Activated CD4-positive, CD25-positive, alpha-beta regulatory T cell treated with anti-CD3 and anti-CD28 coated beads, Interleukin-2, amount 50 U/mL, for 72 hours (primary cell): ENCODE results near the gene GOLGB1.
"Not testable (repeated sequence)": the region's sequence is repeated elsewhere in the genome, so short reads cannot be mapped to it uniquely, and the experiment has no call there.

ENCODE experiments used
- DNase-seq: peaks from one replicate; pipeline ENCODE4 v3.0.0; 2021

GOLGB1 gene

DNA sequence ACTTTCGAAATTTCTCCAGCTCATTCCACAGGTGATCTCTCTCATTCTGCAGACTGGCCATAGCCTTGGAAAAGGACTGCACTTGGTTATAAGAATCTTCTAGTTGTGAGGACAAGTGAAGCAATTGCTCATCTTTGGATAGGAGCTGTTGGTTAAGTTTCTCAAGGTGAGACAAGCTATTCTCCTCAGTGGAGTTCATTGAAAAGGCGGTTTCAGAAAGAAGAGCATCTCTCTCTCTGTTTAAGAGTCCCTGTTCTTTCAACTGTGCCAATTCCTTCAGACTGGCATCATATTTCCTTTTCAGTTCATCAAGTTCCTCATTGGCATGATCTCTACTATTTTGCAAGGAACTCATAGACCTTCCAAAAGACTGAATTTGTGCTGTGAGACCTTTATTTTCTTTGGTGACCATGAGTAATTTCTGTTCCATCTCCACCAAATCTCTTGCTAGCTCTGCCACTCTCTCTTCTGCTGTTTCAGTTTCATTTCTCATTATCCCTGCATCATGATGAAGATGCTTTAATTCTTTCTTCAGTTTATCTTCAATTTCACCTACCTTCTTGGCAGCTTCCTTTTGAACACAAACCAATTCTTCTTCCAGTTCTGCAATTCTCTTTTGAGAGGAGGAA, 58.6 kb downstream of the GOLGB1 start:
- no peak for DNase-seq

DNA sequence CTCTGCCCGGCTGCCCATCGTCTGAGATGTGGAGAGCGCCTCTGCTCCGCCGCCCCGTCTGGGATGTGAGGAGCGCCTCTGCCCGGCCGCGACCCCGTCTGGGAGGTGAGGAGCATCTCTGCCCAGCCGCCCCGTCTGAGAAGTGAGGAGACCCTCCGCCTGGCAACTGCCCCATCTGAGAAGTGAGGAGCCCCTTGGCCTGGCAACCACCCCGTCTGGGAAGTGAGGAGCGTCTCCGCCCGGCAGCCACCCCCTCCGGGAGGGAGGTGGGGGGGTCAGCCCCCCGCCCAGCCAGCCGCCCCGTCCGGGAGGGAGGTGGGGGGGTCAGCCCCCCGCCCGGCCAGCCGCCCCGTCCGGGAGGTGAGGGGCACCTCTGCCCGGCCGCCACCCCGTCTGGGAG, 60.8 kb downstream of the GOLGB1 start:
- not testable (repeated sequence) for DNase-seq

DNA sequence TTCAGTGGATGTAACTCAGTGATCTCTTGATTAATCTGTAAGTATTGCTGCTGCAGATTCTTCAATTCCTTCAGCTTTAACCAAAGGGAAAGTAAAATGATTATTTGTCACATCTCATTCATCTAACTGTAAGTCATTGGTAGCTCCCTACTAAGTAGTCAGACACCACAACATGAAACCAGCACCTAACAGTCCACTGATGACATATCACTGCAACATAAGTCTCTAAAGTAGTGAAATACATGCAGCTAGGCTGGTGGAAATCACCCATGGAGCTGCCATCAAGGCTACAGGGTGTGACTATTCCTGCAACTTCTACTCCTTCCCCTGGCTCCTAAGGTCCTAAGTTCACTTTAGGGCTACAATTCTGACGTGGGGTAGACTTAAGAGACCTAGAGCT, 67.7 kb downstream of the GOLGB1 start:
- no peak for DNase-seq

DNA sequence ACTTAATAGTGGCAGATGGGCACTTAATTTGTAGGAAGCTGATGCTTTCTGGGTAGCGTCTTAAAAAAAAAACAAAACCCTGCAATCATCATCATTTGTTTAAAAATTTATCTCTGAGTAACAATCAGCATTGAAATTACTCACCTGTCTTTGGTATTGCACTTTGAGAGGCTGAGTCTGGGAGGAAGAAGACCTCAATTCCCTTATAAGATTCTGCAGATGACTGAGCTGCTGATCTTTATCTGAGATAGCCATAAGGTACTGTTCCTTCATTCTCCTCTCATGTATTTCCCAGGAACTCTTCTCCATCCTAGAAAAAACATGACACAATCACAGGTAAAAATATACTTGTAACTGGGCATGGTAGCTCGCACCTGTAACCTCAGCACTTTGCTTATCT, 72.4 kb downstream of the GOLGB1 start:
- no peak for DNase-seq

DNA sequence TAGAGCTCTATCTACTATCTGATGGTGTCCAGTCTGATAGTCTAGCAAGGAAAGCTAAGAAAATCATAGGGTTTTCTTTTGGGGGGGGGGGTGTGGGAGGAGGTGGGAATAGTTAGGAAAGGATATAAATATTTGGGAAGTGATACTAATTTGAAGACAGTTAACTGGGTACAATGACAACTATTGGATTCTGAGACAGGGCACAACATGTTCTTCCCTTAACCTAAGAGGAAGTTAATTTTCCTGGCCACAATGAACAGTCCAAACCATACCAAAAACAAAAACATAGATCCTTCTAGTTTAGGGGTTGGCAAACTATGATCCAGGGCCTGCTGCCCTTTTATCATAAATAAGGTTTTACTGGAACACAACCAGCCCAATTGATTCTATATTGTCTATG, 78.9 kb downstream of the GOLGB1 start:
- no peak for DNase-seq

DNA sequence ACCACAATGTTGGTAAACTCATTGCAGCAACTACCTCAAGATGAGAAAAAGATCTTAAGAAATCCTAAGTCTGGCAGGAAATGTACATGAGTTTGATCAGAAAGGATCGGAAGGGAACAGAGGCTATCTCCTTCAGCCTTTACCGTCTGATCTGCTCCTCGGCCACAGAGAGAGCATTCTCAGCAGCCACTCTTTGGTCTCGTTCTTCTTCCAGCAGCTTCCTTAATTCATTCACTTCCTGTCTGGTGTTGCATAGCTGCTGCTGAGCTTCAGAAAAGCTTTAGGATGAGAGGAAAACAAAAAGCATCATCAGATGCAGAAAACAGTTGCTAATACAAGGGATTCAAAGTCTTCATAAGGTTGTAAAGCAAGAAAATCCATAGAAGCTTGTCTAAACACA, 82.2 kb downstream of the GOLGB1 start:
- DNase-seq = no peak

DNA sequence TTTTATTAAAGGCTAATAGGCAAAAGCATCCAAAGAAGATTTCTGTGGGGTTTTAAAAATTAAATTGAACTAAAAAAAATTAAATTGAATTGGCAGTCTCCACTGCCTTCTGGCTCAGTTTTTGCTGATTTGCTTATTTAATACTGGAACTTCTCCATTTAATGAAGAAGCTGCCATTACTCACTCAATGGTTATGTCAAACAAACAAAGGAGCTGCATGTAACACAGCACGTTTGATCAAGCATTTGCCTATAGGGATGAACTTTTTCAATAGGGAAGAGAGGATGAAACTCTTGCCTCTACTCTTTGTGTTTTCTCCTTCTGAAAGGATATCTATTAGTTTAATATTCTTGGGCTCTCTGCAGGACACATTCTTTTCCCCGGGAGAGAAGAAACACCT, 84.1 kb downstream of the GOLGB1 start:
- DNase-seq = no peak

DNA sequence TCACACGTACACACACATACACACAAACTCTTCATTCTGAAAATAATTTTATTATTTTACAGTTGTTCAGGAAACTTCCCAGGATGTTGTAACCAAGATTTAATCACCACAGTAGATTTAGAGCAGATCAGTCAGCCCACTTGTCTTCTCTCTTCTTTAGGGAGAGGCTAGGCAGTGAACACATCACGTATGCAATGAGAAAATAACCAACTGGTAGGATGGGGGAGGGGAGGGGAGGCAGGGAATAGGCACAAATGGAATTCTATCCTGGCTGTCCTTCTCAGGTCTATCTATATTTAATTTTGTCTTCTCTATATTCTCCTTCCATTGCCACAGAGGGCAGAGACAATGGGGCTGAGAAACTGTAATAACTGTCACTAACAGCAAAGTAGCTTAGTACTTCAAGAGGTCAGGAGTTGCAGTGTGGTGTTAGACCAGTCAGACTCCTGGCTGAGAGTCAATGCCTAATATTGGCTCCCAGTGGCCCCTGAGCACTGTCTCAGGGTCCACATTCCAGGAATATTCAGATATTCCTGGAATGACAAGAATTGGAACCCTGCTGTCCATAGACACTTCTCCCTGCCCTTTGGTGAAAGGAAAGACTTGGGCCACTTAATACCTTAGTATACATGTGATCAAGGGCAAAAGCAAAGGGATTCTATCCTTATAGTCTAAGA, 86.2 kb downstream of the GOLGB1 start:
- DNase-seq = no peak

DNA sequence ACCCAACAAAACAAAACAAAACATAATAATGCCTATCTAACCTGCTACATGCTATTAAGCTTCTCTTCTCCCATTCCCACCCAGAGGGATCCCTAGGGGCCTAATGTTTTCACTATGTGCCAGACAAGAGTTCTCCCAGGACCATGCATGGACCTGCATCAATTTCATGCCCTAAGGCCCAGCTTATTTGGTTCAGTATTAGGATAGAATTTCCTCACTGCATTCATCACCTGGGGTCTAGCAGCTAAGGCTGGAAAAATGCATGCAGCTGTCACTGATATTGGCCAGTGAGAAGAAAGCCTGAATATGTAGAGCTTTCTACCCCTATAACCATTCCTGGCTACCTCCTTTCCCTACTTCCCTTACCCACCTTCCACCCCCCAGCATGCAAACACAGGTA, 86.8 kb downstream of the GOLGB1 start:
- DNase-seq = no peak

DNA sequence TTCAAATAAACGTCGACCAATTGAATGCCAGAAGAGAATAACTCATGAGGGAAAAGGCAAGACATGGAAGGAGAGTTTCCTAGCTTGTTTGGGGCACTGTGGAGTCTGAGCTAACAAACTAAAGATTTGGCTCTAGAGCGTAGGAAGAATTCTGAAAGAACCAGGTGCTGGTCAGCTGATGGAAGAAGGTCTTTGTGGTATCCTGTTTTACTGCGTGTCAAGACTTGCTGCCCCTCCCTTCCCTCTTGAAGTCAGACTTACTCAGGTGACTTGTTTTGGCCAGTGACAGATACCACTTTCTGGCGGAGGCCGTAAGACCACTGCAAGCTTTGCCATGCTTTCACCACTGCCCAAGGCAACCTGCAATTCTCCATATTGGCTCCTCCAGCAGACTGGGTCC, 88.2 kb downstream of the GOLGB1 start:
- DNase-seq = no peak

DNA sequence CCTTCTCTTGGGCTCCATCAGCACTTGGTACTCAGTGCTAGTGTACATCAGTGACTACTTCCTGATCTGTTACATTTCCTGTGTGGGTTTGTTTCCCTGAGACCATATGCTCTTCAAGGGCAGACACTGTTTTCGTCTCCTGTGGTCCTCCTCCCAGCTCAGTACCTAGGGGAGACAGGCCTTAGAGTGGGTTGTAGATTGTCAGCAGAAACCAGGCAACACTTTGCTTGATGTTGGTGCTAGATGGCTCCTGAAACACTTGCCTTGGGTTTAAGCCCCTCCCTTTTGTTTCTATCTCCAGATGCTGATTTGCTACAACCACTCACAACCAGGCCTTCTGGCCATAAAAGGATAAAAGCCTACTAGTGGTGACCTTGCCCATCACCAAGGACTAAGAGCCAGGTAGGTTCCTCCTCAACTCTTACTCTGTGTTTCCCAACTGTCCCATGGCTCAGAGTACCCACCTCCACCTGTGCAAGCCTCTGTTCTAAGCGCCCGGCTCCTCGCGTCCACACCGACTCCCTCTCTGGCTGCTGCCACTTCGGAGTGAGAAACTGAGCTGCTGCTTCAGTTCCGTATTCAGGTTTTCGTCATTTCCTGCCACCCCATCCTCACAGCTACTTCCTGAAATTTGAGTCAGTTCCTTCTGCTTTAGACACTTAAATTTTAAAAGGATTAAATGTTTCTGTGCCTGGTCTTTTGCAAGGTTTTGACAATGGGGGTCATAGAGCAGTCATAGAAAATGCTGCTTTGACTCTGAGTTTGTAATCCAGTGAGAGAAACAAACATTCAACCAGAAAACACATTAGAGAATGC, 89.0 kb downstream of the GOLGB1 start, which contains the start of gene HCLS1:
Gene HCLS1 (minus strand): TSS at position 548 of the 816 bp plus-strand sequence. CDS start 2,556 bp downstream, outside the sequence.
- DNase-seq = peak; percentile 75

DNA sequence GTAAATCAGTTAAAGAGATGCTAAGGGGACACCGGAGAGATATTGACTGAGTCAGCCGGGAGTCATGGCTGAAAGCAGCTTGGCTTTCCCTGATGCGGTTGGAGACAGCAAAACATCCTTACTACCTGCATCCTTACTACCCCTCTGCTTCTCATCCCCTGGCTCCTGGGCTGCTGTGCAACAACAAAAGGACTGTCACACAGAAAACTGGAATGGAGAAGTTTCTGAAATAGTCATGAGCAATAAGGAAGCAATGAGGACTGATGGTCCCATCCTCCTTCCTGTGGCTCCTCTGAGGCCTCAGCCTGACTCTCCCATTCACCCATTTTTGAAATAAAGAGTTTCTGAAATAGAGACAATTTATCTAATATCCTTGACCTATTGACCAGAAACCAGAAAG, 90.0 kb downstream of the GOLGB1 start:
- no peak for DNase-seq

DNA sequence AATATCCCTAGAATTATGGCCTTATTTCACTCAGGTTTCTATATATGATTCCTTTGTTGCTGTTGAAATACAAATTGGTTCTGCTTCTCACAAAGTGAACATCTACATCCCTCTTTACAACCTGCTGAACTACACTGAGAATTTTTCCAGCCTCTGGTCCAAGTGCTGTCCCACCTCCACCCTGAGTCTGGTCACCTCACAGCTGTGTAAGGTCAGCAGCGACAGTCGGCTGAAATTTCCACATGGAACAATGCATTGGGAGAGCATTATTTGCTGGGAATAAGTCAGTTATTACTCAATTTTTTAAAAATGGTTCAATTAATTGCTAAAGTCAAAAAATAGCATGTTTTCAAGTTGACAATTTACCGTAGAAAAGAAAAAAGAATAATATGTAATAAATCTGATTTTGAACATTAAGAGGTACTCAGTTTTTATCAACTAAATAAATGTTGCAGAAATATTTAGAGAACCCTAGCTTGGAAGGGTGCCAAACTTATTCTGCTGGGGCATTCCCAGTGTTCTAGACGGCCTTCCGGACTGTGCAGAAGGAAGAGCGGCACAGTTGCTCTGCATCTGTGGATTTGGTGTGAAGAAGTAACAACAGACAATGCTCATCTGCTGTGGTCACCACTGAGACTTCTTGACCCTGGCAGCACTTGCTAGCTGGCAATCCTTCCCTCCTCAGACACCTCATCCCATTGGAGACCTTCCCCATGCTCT, 90.7 kb downstream of the GOLGB1 start:
- no peak for DNase-seq

DNA sequence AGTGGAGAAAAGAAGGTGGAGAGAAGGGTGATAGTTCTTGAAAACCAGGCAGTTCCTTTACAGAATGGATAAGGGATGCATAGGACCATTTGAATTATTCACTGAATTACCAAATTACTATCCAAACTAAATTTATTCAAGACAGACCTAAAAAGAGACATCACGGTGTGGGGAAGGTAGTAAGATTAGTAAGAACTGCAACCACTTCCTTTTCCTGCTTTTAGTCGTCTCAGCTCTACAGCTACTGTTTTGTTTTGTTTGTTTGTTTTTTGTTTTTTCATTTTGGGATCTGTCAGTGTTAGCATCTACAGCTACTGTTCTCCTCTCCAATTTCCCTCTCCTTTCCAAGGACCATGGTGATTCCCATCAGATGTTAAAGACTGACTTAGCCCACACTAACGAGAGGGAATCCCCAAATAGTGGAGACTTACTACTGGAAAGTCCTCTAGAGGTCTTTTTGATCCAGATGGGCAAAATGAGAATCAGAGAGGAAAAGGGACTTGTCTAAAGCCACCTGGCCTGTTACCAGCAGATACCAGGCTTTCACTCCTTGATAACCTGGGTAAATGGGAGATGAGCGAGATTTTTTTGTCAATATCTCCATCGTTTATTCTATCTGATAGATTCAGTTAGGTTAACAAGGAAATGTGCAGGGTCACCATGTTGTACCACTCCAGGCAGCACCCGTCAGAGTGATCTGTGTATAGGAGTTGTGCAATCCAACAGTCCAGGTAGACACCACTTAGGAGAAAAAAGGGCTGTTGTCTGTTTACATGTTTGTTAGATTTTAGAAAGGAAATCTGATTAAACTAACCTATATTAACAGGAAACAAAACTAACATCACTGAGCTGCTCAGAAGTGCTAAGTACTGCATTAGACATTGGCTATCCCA, 94.8 kb downstream of the GOLGB1 start:
- no peak for DNase-seq

DNA sequence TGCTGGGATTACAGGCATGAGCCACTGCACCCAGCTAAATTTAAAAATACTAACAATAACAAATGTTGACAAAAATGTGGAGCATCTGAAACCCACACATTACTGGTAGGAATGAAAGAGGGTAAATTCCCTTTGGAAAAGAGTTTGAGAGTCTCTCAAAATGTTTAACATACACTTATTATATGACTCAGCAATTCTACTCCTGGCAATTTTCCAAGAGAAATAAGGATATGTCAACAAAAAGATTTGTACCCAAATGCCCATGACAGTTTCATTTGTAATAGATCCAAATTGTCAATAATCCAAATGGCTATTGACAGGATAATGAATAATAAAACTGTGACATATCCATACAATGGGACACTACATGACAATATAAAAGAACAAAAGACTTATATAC, 97.9 kb downstream of the GOLGB1 start:
- DNase-seq = no peak

DNA sequence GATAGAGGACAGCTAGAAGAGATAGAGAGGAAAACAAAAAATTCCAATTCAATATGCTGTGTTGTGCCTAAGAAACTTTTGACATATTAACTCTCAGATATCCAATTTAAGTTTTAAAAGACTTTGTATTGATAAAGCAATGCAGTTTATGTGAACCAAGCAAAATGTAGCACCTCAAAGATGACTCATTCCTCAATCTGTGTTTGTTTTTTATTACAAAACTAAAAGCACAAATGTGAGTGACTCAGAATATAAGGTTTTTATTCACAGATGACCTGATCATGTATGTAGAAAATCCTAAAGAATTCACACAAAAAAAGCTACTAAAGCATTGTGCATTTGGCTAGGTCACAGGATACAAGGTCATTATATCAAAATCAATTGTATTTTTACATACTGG, 99.9 kb downstream of the GOLGB1 start:
- no peak for DNase-seq

DNA sequence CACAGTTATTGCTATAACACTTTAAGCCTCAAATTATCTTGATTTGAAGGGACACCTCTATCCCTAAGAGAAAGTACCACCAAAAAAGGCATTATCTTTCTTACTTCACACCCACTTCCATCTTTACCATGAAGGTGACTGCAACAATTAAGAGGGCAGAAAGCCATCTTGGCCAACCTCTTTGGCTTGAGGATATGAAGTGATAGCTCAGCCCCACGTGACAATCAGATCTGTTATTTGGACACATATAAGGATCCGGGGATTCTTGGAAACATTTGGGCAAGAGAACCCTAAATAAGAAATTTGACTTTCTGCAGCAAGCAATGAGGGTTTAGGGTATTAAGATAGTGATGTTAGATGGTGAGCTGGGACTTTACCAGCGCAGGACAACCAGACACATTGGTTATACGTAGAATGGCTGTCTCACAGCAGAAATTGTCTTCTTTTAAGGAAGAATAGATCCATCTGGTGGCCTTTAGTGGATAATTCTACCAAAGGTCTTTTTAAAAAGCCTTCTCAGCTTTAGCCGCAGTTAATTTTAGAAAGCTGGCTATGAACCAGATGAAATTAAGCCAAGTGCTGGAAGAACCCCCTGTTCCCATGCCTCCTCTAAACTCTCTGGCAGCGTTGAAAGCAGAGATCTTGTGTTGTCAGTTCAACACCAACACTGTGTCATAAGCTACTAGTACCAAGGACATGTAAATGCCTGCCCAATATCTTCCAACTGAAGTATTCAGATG, 101.2 kb downstream of the GOLGB1 start:
- DNase-seq = no peak

DNA sequence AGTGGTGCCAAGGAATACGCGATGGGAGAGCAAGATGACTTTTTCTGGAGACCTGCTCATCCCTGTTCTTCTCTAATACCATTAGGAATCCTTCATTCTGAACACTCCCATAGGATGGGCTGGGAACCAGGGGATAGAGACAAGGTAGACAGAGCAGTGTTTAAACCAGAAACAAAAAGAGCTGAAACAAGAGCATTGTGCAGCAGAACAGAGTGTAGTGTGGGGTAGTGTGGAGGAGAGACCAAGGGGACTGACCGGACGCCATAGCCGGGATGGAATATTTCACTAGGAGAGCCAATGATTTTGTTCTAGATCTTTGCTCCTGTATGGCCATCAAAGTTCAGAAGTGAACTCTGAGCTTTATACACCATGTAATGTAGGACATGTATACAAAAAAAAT, 104.5 kb downstream of the GOLGB1 start:
- DNase-seq = no peak

DNA sequence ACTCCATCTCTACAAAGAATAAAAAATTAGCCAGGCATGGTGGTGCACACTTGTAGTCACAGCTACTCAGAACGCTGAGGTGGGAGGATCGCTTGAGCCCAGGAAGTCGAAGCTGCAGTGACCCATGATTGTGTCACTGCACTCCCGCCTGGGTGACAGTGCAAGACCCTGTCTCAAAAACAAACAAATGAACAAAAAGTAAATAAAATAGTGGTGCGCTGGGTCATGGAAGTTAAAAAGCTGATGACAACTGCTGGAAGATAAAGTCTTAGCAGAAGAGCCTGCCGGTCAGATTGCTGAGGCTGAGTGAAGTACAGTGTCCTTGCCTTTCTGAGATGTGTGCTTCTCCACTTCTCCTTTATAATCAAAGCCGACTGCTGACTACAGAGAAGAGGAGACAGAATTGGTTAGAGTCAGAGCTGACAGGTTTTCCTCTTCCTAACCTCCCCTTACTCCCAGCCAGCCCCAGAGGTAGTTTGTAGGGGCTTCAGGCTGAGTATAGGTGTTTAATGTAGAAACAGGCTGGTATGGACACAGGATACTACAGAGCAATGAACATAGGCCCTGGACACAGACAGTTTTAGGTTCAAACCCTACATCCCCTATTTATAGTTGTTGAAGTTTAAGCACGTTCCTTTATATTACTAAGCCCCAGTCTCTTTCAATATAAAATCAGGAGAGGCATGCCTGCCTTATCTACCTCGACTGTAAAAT, 106.8 kb downstream of the GOLGB1 start:
- DNase-seq = no peak

DNA sequence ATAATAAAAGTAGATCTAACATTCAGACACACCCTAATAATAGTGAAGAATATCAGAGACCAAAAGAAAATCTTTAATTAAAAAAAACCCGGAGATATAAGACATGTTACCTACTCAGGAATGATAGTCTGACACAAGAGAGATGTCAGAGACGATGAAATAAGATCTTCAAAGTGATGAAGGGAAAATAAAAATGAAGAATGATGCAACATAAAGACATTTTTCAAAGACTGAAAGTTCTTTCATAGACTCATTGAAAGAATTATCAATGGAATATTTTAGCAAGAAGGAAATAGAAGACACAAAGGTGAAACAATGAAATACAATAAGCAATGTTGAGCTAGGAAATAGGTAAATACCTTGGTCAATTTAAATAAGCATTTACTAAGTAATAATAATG, 108.4 kb downstream of the GOLGB1 start:
- DNase-seq = no peak

DNA sequence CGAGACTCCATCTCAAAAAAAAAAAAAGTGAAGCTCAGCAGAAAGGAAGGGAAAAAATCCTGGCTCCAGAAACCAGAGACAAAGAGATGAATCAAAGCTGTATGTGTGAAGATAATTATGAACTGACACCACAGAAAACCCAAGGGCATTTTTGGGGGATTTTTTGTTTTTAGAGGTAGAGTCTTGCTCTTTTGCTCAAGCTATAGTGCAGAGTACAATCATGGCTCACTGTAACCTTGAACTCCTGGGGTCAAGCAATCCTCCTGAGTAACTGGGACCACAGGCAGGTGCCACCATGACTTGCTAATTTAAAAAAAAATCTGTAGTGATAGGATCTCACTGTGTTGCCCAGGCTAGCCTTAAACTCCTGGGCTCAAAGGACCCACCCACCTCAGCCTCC, 111.6 kb downstream of the GOLGB1 start:
- no peak for DNase-seq
